Erythroblast (primary cell): Measurements from ENCODE around the gene SAMD4A.

ENCODE experiments used
- GATA1 ChIP-seq: IDR thresholded peaks from 2 replicates; pipeline ENCODE4 v1.6.1; 2011; ENCODE audit warnings: low read depth, mild to moderate bottlenecking, control low read depth, low read length, moderate library complexity
- POLR2A ChIP-seq: IDR thresholded peaks from 2 replicates; pipeline ENCODE4 v1.6.1; 2011; ENCODE audit warnings: mild to moderate bottlenecking, low read length

DNA sequence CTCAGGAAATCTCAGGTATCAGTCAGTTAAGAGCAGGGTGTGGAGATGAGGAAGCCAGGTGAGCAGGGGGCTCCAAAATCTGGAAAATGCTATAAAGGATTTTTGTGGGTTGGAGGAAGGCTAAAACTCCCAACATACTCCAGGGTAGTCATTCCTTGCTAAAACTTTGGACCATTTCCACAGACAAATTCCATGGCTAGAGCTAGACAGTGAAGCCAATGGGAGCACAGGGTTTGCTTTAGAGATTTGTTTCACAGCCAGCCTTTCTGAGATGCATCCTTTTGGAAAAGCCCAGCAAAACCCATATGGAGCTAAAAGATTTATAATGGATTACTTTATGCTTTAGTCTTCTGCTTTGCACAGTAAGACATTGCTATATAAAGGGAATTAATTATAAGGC is 146.5 kb downstream of the SAMD4A start:
- TF ChIP-seq POLR2A (no peak), GATA1 (no peak)
